HepG2 (cell line): ENCODE measurements around the gene NPPC. TPM values are rescaled to one million over a fixed set of nuclear protein-coding genes. Genes with fewer than 3 reads are reported as not detected.

Experiments
- CENPT ChIP-seq: sonication (generic); formaldehyde crosslinking; IDR thresholded peaks from 2 replicates; pipeline ENCODE4 v1.8.0; 2022; ENCODE audit warnings: low read depth, mild to moderate bottlenecking, moderate library complexity, missing genetic modification reagents
- ELF3 ChIP-seq: IDR thresholded peaks from 2 replicates; pipeline ENCODE4 v1.6.1; 2016; ENCODE audit warnings: missing genetic modification reagents, missing compliant biosample characterization
- IKZF4 ChIP-seq: sonication (generic); formaldehyde crosslinking; IDR thresholded peaks from 2 replicates; pipeline ENCODE4 v1.5.1; 2020; ENCODE audit warnings: borderline replicate concordance, mild to moderate bottlenecking, low read depth, missing genetic modification reagents; ENCODE audit errors: not compliant biosample characterization
- PAWR ChIP-seq: sonication (generic); formaldehyde crosslinking; IDR thresholded peaks from 2 replicates; pipeline ENCODE4 v1.4.0; 2020; ENCODE audit warnings: missing genetic modification reagents, mild to moderate bottlenecking, borderline replicate concordance
- PTBP1 ChIP-seq: fragments of 200-400 bp; formaldehyde crosslinking; IDR thresholded peaks from 2 replicates; pipeline ENCODE4 v1.6.1; 2018; ENCODE audit warnings: low read length, low read depth; ENCODE audit not compliant: poor library complexity, severe bottlenecking
- RELA ChIP-seq: sonication (generic); formaldehyde crosslinking; IDR thresholded peaks from 2 replicates; pipeline ENCODE4 v1.4.0; 2020; ENCODE audit warnings: missing genetic modification reagents
- RFXAP ChIP-seq: sonication (generic); formaldehyde crosslinking; IDR thresholded peaks from 2 replicates; pipeline ENCODE4 v1.4.0; 2020; ENCODE audit warnings: missing genetic modification reagents, borderline replicate concordance
- RXRA ChIP-seq: sonication (generic); formaldehyde crosslinking; IDR thresholded peaks from 2 replicates; pipeline ENCODE4 v1.5.1; 2020; ENCODE audit warnings: missing genetic modification reagents
- SMC3 ChIP-seq: IDR thresholded peaks from 2 replicates; pipeline ENCODE4 v1.6.1; 2011; ENCODE audit warnings: low read length, improper control_type of control experiment
- SP1 ChIP-seq, 2 experiments: fragments of 450-650 bp in 1 of 2; sonication (generic) in 1 of 2; formaldehyde crosslinking in 1 of 2; IDR thresholded peaks; 2 replicates each; pipeline versions ENCODE4 v1.4.0 to v1.6.1; 2016 to 2020; ENCODE audit warnings: missing genetic modification reagents in 1 of 2
- STAT5B ChIP-seq: sonication (generic); formaldehyde crosslinking; IDR thresholded peaks from 2 replicates; pipeline ENCODE4 v1.4.0; 2020; ENCODE audit warnings: missing genetic modification reagents
- ZFP41 ChIP-seq: sonication (generic); formaldehyde crosslinking; IDR thresholded peaks from 2 replicates; pipeline ENCODE4 v1.4.0; 2020; ENCODE audit warnings: mild to moderate bottlenecking, missing genetic modification reagents, borderline replicate concordance
- ZNF510 ChIP-seq: sonication (generic); formaldehyde crosslinking; IDR thresholded peaks from 2 replicates; pipeline ENCODE4 v1.4.0; 2020; ENCODE audit warnings: low read depth, mild to moderate bottlenecking, missing genetic modification reagents
- ZNF563 ChIP-seq: sonication (generic); formaldehyde crosslinking; IDR thresholded peaks from 2 replicates; pipeline ENCODE4 v1.8.0; 2022; ENCODE audit warnings: mild to moderate bottlenecking, moderate library complexity, missing genetic modification reagents
- ZNF7 ChIP-seq: IDR thresholded peaks from 2 replicates; pipeline ENCODE4 v1.6.1; 2016; ENCODE audit warnings: missing biosample characterization, missing genetic modification reagents
- ZNF772 ChIP-seq: sonication (generic); formaldehyde crosslinking; IDR thresholded peaks from 2 replicates; pipeline ENCODE4 v1.5.0; 2020; ENCODE audit warnings: mild to moderate bottlenecking, missing genetic modification reagents
- polyA plus RNA-seq, 8 experiments: library from polyadenylated mRNA; depleted of rRNA in 3 of 8; stranded (reverse) in 7 of 8; unstranded in 1 of 8; fragments of >200 nt; fragmentation: Illumina TruSeq in 4 of 8; extraction: Trizol in 4 of 8; gene quantifications; 2 replicates each; pipeline versions ENCODE4 v1.2.1 to v1.2.3, GENCODE V29; 2011 to 2016; ENCODE audit warnings: low read depth in 4 of 8, missing spikeins in 1 of 8, mixed read lengths in 1 of 8; ENCODE audit not compliant: insufficient read depth in 1 of 8
- total RNA-seq, 5 experiments: library from RNA; depleted of rRNA; stranded (reverse); fragments of >200 nt; fragmentation: Illumina TruSeq; extraction: Trizol; gene quantifications; 2 replicates each; pipeline ENCODE4 v1.2.3, GENCODE V29; 2016; ENCODE audit warnings: low read depth in 1 of 5
- TF ChIP-seq, protein P1 (sequence below): sonication (generic); formaldehyde crosslinking; IDR thresholded peaks from 2 replicates; pipeline ENCODE4 v1.5.0; 2020; ENCODE audit warnings: missing genetic modification reagents, mild to moderate bottlenecking, borderline replicate concordance
- TF ChIP-seq, protein P2 (sequence below): sonication (generic); formaldehyde crosslinking; IDR thresholded peaks from 2 replicates; pipeline ENCODE4 v1.4.0; 2020; ENCODE audit warnings: missing genetic modification reagents, mild to moderate bottlenecking, borderline replicate concordance
- TF ChIP-seq, protein P3 (sequence below): sonication (generic); formaldehyde crosslinking; IDR thresholded peaks from 2 replicates; pipeline ENCODE4 v1.4.0; 2020; ENCODE audit warnings: missing genetic modification reagents, mild to moderate bottlenecking, borderline replicate concordance
- TF ChIP-seq, protein P4 (sequence below): sonication (generic); formaldehyde crosslinking; IDR thresholded peaks from 2 replicates; pipeline ENCODE4 v1.9.0; 2021; ENCODE audit warnings: missing genetic modification reagents, mild to moderate bottlenecking, borderline replicate concordance

Gene NPPC
- total and polyA plus RNA-seq, 2 of the 13 experiments (the other 11 are each of a cell fraction or from before 2014, with no cell fraction given) = 0.11 TPM; not detected in 1

DNA sequence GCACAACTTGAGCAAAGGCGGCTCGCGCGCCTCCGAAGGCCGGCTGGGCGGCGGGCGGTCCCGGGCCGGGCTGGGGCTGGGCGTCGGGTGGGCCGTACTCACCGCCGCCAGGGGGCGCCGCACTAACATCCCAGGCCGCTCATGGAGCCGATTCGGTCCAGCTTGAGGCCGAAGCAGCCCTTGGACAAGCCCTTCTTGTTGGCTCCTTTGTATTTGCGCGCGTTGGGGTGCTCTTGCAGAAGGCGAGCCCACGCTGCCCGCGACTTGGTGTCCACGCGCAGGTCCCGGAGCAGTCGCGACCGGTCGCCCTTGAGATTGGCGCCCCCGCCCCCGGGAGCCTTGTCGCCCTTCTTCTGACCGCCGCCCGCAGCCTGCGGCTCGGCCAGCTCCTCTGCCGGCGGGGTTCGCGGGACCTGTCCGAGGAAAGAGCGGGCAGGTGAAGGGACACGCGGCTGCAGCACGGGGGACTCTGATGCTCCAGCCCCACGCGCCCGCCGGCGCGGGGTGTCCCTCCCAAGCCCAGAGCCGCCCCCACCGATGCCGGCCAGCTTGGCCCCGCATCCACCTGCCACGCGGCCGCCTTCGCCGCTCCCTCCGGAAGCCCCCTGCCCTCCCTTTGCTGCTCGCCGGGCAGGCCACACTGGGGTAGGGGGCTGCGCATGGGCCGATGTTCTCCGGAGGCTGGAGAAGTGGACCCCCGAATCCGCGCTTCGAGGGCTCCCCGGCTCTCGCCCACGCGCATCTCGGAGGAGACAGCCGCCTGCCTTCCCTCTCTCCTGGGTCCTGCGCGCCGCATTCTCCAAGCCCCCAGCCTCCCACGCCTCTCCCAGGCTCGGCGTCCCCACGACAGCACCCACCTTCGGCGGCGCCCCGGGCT, 655 bp downstream of the NPPC start (continued):
- TF ChIP-seq ZNF7 (CRISPR knock-in tag) = no peak
- no peak for TF ChIP-seq PTBP1
- peak; percentile 5; the same call in 1 of the 2 replicates for TF ChIP-seq ZNF772 (CRISPR knock-in tag)
- 0 out of 2 replicates have a peak, but pooled peaks have one; percentile 62 for TF ChIP-seq ZFP41 (CRISPR knock-in tag)
- TF ChIP-seq ELF3 (CRISPR knock-in tag) = peak; percentile 12; the same call in 1 of the 2 replicates
- TF ChIP-seq, protein P1, sequence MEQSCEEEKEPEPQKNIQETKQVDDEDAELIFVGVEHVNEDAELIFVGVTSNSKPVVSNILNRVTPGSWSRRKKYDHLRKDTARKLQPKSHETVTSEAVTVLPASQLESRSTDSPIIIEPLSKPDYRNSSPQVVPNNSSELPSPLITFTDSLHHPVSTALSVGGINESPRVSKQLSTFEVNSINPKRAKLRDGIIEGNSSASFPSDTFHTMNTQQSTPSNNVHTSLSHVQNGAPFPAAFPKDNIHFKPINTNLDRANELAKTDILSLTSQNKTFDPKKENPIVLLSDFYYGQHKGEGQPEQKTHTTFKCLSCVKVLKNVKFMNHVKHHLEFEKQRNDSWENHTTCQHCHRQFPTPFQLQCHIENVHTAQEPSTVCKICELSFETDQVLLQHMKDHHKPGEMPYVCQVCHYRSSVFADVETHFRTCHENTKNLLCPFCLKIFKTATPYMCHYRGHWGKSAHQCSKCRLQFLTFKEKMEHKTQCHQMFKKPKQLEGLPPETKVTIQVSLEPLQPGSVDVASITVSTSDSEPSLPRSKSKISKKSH (CRISPR knock-in tag) = 0 out of 2 replicates have a peak, but pooled peaks have one; percentile 18
- peak; percentile 57; the same call in 1 of the 2 replicates for TF ChIP-seq RFXAP (CRISPR knock-in tag)
- TF ChIP-seq RELA (CRISPR knock-in tag) = 0 out of 2 replicates have a peak, but pooled peaks have one; percentile 26
- TF ChIP-seq STAT5B (CRISPR knock-in tag) = 0 out of 2 replicates have a peak, but pooled peaks have one; percentile 57
- TF ChIP-seq SP1 (IDR thresholded peaks at IDR 0.05) = no peak
- 0 out of 2 replicates have a peak, but pooled peaks have one; percentile 2 for TF ChIP-seq SP1 (CRISPR knock-in tag; IDR thresholded peaks at IDR 0.05)
- peak; percentile 68 for TF ChIP-seq IKZF4 (CRISPR knock-in tag)
- TF ChIP-seq SMC3 = peak; percentile 43; the same call in 1 of the 2 replicates
- peak; percentile 63; the same call in 1 of the 2 replicates for TF ChIP-seq PAWR
- TF ChIP-seq, protein P2, sequence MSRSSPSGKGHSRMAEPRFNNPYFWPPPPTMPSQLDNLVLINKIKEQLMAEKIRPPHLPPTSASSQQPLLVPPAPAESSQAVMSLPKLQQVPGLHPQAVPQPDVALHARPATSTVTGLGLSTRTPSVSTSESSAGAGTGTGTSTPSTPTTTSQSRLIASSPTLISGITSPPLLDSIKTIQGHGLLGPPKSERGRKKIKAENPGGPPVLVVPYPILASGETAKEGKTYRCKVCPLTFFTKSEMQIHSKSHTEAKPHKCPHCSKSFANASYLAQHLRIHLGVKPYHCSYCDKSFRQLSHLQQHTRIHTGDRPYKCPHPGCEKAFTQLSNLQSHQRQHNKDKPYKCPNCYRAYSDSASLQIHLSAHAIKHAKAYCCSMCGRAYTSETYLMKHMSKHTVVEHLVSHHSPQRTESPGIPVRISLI (CRISPR knock-in tag) = no peak
- TF ChIP-seq CENPT (CRISPR knock-in tag) = 0 out of 2 replicates have a peak, but pooled peaks have one; percentile 41
- TF ChIP-seq, protein P3, sequence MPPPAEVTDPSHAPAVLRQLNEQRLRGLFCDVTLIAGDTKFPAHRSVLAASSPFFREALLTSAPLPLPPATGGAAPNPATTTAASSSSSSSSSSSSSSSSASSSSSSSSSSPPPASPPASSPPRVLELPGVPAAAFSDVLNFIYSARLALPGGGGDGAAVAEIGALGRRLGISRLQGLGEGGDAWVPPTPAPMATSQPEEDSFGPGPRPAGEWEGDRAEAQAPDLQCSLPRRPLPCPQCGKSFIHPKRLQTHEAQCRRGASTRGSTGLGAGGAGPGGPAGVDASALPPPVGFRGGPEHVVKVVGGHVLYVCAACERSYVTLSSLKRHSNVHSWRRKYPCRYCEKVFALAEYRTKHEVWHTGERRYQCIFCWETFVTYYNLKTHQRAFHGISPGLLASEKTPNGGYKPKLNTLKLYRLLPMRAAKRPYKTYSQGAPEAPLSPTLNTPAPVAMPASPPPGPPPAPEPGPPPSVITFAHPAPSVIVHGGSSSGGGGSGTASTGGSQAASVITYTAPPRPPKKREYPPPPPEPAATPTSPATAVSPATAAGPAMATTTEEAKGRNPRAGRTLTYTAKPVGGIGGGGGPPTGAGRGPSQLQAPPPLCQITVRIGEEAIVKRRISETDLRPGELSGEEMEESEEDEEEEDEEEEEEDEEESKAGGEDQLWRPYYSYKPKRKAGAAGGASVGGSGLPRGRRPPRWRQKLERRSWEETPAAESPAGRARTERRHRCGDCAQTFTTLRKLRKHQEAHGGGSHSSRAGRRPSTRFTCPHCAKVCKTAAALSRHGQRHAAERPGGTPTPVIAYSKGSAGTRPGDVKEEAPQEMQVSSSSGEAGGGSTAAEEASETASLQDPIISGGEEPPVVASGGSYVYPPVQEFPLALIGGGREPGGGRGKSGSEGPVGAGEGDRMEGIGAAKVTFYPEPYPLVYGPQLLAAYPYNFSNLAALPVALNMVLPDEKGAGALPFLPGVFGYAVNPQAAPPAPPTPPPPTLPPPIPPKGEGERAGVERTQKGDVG (CRISPR knock-in tag) = peak; percentile 41; the same call in 1 of the 2 replicates
- TF ChIP-seq RXRA = no peak
- TF ChIP-seq ZNF510 (CRISPR knock-in tag) = peak; percentile 69; the same call in 1 of the 2 replicates
- TF ChIP-seq, protein P4, sequence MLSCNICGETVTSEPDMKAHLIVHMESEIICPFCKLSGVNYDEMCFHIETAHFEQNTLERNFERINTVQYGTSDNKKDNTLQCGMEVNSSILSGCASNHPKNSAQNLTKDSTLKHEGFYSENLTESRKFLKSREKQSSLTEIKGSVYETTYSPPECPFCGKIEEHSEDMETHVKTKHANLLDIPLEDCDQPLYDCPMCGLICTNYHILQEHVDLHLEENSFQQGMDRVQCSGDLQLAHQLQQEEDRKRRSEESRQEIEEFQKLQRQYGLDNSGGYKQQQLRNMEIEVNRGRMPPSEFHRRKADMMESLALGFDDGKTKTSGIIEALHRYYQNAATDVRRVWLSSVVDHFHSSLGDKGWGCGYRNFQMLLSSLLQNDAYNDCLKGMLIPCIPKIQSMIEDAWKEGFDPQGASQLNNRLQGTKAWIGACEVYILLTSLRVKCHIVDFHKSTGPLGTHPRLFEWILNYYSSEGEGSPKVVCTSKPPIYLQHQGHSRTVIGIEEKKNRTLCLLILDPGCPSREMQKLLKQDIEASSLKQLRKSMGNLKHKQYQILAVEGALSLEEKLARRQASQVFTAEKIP (CRISPR knock-in tag) = no peak
- 0 out of 2 replicates have a peak, but pooled peaks have one; percentile 44 for TF ChIP-seq ZNF563 (CRISPR knock-in tag)
